Heart right ventricle (tissue), 16 donors: ENCODE results near the gene HLF. TPM values are rescaled to one million over a fixed set of nuclear protein-coding genes. Genes with fewer than 3 reads are reported as not detected.

Experiments
- ATAC-seq, 8 donors: fragments of 200-7000 bp; cut with Tn5 transposase; one replicate each; pipeline ENCODE4 v1.9.1; 2020; ENCODE audit warnings: mild to moderate bottlenecking in 8 of 8, moderate library complexity in 8 of 8, moderate number of reproducible peaks in 1 of 8
- DNase-seq, 2 donors: peaks; one replicate each; pipeline ENCODE4 v3.0.0-alpha.2; 2020
- H3K27ac ChIP-seq, 10 donors: fragments of 200-600 bp; sonication (generic) in 2 of 10; one replicate each; pipeline versions ENCODE4 v1.5.0 to v1.8.0; 2020 to 2022; ENCODE audit warnings: mild to moderate bottlenecking in 3 of 10
- H3K27me3 ChIP-seq, 7 donors: fragments of 200-600 bp; one replicate each; pipeline ENCODE4 v1.8.0; 2021 to 2022; ENCODE audit warnings: mild to moderate bottlenecking in 2 of 7
- H3K36me3 ChIP-seq, 9 donors: fragments of 200-600 bp; sonication (generic) in 1 of 9; one replicate each; pipeline versions ENCODE4 v1.5.0 to v1.8.0; 2020 to 2022; ENCODE audit warnings: mild to moderate bottlenecking in 2 of 9
- H3K4me1 ChIP-seq, 9 donors: fragments of 200-600 bp; sonication (generic) in 1 of 9; one replicate each; pipeline versions ENCODE4 v1.5.0 to v1.8.0; 2020 to 2022; ENCODE audit warnings: mild to moderate bottlenecking in 4 of 9
- H3K4me3 ChIP-seq, 10 donors: fragments of 200-600 bp; sonication (generic) in 2 of 10; one replicate each; pipeline versions ENCODE4 v1.5.0 to v1.8.0; 2020 to 2022; ENCODE audit warnings: mild to moderate bottlenecking in 7 of 10, moderate library complexity in 2 of 10
- H3K9me3 ChIP-seq, 11 donors: fragments of 200-600 bp in 10 of 11; sonication (generic) in 2 of 11; one replicate each; pipeline versions ENCODE4 v1.5.0 to v1.8.0; 2013 to 2022; ENCODE audit warnings: mild to moderate bottlenecking in 2 of 11, control low read depth in 1 of 11, moderate library complexity in 1 of 11
- CTCF ChIP-seq, 9 donors: fragments of 200-600 bp; sonication (generic) in 2 of 9; IDR thresholded peaks; one replicate each; pipeline versions ENCODE4 v1.5.0 to v1.8.0; 2021 to 2022; ENCODE audit warnings: antibody characterized with exemption in 9 of 9, mild to moderate bottlenecking in 5 of 9, moderate library complexity in 1 of 9
- WGBS, 2 donors: extraction: QIAGEN DNeasy Blood & Tissue Kit; methylation state at CpG; one replicate each; pipeline ENCODE4 v1.1.7; 2013; ENCODE audit warnings: inconsistent platforms in 1 of 2; 5-methylcytosine and 5-hydroxymethylcytosine counted together
- intact Hi-C, 10 donors: fragments of 100-400 bp; cut with DNase I; formaldehyde crosslinking; loops; one replicate each; pipeline versions ENCODE4 v1.11.1 to v1.14.2; 2022
- polyA plus RNA-seq, 2 donors: library from polyadenylated mRNA; stranded (reverse); fragments of 200-250 nt; gene quantifications; one replicate each; pipeline ENCODE4 v1.2.3, GENCODE V29; 2013
- total RNA-seq, 10 donors: library from RNA; stranded (reverse); fragmentation: NEBNext Ultra II Directional in 3 of 10; extraction: Animal tissue kit (Norgen Biotek cat#: 25700) in 3 of 10; gene quantifications; one replicate each; pipeline versions ENCODE4 v1.2.1 to v1.2.4, GENCODE V29; 2021 to 2023
- donor health status: Arrhythmogenic right ventricular cardiomyopathy.
- donor health status: ischemic (EF 13 %, LVEDD 7.1; RV severe dilation, severe dysfunction).
- donor health status: healthy with polysubstance abuse.
- donor health status: DM: no; HTN: yes; CAD: no.
- donor health status: DM: no; HTN: no; CAD: no.
- donor health status: ischemic (EF 25% LVEDD 6.9; RV normal size, moderate dysfunction).
- donor health status: ischemic (EF 25% LVEDD 5.7; RV mildly dilated, moderate dysfunction).
- donor health status: healthy.
- donor health status: DM: yes; HTN: yes; CAD: no.
- donor health status: Ischemic cardiomyopathy.
- donor health status: ischemic (EF 35%, LVEDD 5.7; RV mildly dilated, moderate dysfunction).
- donor health status: nonischemic (EF 11% LVEDD 7.7; RV severe dilation, severe dysfunction).
- donor health status: DM: yes; HTN: yes; CAD: no.
- donor health status: PGD.
- donor health status: ischemic (EF 29% LVEDD 5.4; RV normal size, mild dysfunction).
- donor health status: nonischemic (EF 23%, LVEDD 6.1; RV moderate dilation, normal function).

HLF gene
- total and polyA plus RNA-seq, 12 donors, result 4.1 to 42.5 (median 30.1) TPM

DNA sequence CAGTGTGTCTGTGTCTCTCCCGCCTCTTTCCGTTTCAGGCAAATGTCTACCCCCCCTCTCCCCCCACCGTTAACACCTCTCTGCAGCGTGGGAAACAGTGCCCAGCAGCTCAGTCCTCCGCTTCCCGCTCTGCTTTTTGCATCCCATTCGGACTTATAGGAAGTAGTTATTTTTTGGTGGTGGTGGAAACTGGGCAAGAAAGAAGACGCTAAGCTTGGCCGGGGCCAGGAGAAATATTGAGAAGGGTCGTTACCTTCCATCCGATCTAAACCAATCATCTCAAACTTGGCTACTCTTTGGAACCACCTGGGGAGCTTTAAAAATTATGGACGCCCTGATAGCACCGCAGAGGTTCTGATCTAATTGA is 499 bp upstream of the HLF start:
- peaks cover 0 to 76% (median 5%) of the 10 kb centered on the region in 7 donors for H3K27me3 ChIP-seq
- DNase-seq, result no peak
- peaks cover 4 to 53% (median 32%) of the 10 kb centered on the region in 9 donors for H3K4me1 ChIP-seq
- no peak overlapping the region for H3K27ac ChIP-seq
- ATAC-seq, result peak in 4 of 8 donors; percentile 7 to 51 (median 32)
- H3K4me3 ChIP-seq, result peak overlapping the region in 9 of 10 donors; percentile 42 to 78 (median 65)
- peaks cover 0 to 7% (median 0%) of the 10 kb centered on the region in 11 donors for H3K9me3 ChIP-seq
- intact Hi-C loops, result loop anchor here in 5 of 10 donors (1.0 to 2.0 kb wide), 4 partner anchors 25 to 33 kb away; no protein-coding TSS in a partner anchor
- no peak for TF ChIP-seq CTCF (IDR thresholded peaks at IDR 0.05)
- 4% methylated on average over 13 of the region's 13 CpGs for WGBS, 2 donors
- peaks cover 0 to 3% (median 0%) of the 10 kb centered on the region in 9 donors for H3K36me3 ChIP-seq

GRCh38 chr17:55265311-55266021 is 706 bp downstream of the HLF start:
- Histone ChIP-seq H3K36me3 (peaks cover 0 to 3% (median 0%) of the 10 kb centered on the region in 9 donors), H3K4me1 (peaks cover 4 to 63% (median 32%) of the 10 kb centered on the region in 9 donors), H3K9me3 (peaks cover 0 to 7% (median 0%) of the 10 kb centered on the region in 11 donors), H3K27ac (peak overlapping the region; percentile 48 to 89 (median 84)), H3K4me3 (peak overlapping the region; percentile 59 to 78 (median 64)), H3K27me3 (peaks cover 0 to 68% (median 5%) of the 10 kb centered on the region in 7 donors)
- 1% methylated on average over 52 of the region's 52 CpGs for WGBS, 2 donors
- TF ChIP-seq CTCF (IDR thresholded peaks at IDR 0.05), result no peak
- DNase-seq (peak in 1 of 2 donors; percentile 34), ATAC-seq (peak; percentile 16 to 64 (median 44))
- intact Hi-C loops, result loop anchor here in 5 of 10 donors (2.0 kb wide), 3 partner anchors 27 to 31 kb away; no protein-coding TSS in a partner anchor

DNA sequence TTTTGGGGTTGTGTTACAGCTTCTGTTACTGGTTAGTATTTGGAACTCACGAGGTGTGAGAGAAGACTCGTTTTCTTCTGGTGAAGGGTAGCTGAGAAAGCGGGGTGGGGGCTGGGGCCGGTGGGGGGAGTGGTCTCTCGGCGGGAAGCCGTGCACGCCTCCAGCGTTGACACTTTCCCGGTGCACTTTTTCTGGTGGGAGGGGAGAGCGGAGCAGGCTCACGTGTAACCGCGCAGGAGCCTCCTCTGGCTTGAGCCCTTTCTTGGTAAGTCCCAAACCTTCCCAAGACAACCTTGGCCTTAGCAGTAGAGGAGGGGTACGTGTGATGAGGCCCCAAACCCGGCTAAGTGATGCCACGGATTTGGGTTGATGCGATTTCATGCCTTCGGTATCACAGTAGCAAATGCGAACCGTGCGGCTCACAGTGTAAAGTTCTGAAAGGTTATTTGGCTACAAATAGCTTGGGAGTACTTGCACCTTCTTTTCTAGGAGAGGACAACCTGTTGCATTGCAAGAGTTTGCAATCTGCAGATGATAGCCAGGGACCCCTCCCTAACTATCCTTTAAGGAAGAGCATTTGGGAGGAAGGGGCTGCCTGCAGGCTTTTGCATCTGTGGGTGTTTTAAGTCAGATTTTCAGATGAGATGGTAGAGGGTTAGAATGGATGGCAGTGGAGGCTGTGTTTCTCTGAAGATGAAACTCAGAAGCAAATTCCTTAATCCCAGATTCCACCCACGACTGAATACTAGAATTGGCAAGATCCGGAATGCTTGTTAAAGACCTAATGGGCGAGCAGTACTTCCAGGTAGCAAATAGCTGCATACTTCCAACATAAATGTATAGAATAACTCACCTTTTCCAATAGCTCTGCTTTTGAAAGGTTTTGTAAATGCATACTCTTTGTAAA is 1.5 kb downstream of the HLF start:
- H3K4me1 ChIP-seq, result peaks cover 4 to 63% (median 32%) of the 10 kb centered on the region in 9 donors
- WGBS, 2 donors, result 10% methylated on average over 25 of the region's 25 CpGs
- DNase-seq (no peak), ATAC-seq (peak in 7 of 8 donors; percentile 8 to 54 (median 42))
- peaks cover 0 to 3% (median 0%) of the 10 kb centered on the region in 9 donors for H3K36me3 ChIP-seq
- H3K27ac ChIP-seq, result peak overlapping the region; percentile 48 to 89 (median 84)
- TF ChIP-seq CTCF (IDR thresholded peaks at IDR 0.05), result no peak
- peaks cover 0 to 3% (median 0%) of the 10 kb centered on the region in 11 donors for H3K9me3 ChIP-seq
- intact Hi-C loops, result loop anchor here in 1 of 10 donors (2.0 kb wide), 2 partner anchors 28 kb away; no protein-coding TSS in a partner anchor
- H3K27me3 ChIP-seq, result peaks cover 0 to 68% (median 5%) of the 10 kb centered on the region in 7 donors
- peak overlapping the region; percentile 59 to 78 (median 64) for H3K4me3 ChIP-seq
